ENCODE data around the gene STX2.

GRCh38 chr12:130876297-130876696 is 37.2 kb upstream of the STX2 start:
- no peak for TF ChIP-seq CTCF (IDR thresholded peaks at IDR 0.05; ENCODE audit: low read length)
- no peak for TF ChIP-seq EZH2phosphoT487 (IDR thresholded peaks at IDR 0.05; ENCODE audit: low read length)
- TF ChIP-seq EZH2 (optimal IDR thresholded peaks at IDR 0.05; ENCODE audit: low read depth, low read length), result no peak
